PC-9 (cell line): ENCODE results near the gene FERMT1. TPM values are rescaled to one million over a fixed set of nuclear protein-coding genes. Genes with fewer than 3 reads are reported as not detected.

ENCODE experiments used
- BruUV-seq: library from RNA; stranded (reverse); fragments of 400-500 nt; replicated peaks from 2 replicates; lab custom pipeline; 2021; lab: Mats Ljungman, UMichigan
- CTCF ChIA-PET: fragments of 300-600 bp; sonication (Branson Sonifier 250); formaldehyde crosslinking; loops from one replicate; lab custom pipeline; 2022; ENCODE audit warnings: antibody characterized with exemption; lab: Charles Lee
- POLR2A ChIA-PET: fragments of 300-600 bp; sonication (Branson Sonifier 250); formaldehyde crosslinking; loops from one replicate; lab custom pipeline; 2022; ENCODE audit warnings: antibody characterized with exemption; ENCODE audit not compliant: unreplicated experiment; lab: Charles Lee
- DNase-seq, 2 experiments: peaks; one replicate each; pipeline versions ENCODE4 v3.0.0 to v3.0.0-alpha.2; 2015 to 2022; ENCODE audit warnings: mixed read lengths in 1 of 2
- H2AFZ ChIP-seq: fragments of 200-600 bp; sonication (generic); 2 replicates; pipeline ENCODE4 v1.8.1; 2017; ENCODE audit warnings: antibody characterized with exemption
- H3F3A ChIP-seq: fragments of 200-600 bp; sonication (generic); 2 replicates; pipeline ENCODE4 v1.8.1; 2017; ENCODE audit warnings: antibody characterized with exemption, mild to moderate bottlenecking, low read depth; ENCODE audit not compliant: insufficient read depth
- H3K27ac ChIP-seq: fragments of 200-600 bp; sonication (generic); 2 replicates; pipeline ENCODE4 v1.6.1; 2016; ENCODE audit warnings: mixed run types
- H3K27me3 ChIP-seq: fragments of 200-600 bp; sonication (generic); 2 replicates; pipeline ENCODE4 v1.6.1; 2016; ENCODE audit warnings: low read depth, mixed run types; ENCODE audit not compliant: insufficient read depth
- H3K36me3 ChIP-seq: fragments of 200-600 bp; sonication (generic); 2 replicates; pipeline ENCODE4 v1.6.1; 2016; ENCODE audit warnings: low read depth, mixed run types
- H3K4me1 ChIP-seq: fragments of 200-600 bp; sonication (generic); replicated peaks from 2 replicates; pipeline ENCODE4 v1.6.1; 2016; ENCODE audit warnings: mixed run types; ENCODE audit not compliant: insufficient read depth
- H3K4me2 ChIP-seq: fragments of 200-600 bp; sonication (generic); 2 replicates; pipeline ENCODE4 v1.6.1; 2017; ENCODE audit warnings: mixed run types
- H3K4me3 ChIP-seq: fragments of 200-600 bp; sonication (generic); 2 replicates; pipeline ENCODE4 v1.6.1; 2016; ENCODE audit warnings: mixed run types
- H3K79me2 ChIP-seq: fragments of 200-600 bp; sonication (generic); 2 replicates; pipeline ENCODE4 v1.6.1; 2017; ENCODE audit warnings: low read depth, mixed run types
- H3K9me2 ChIP-seq: fragments of 200-600 bp; sonication (generic); 2 replicates; pipeline ENCODE4 v1.8.1; 2017; ENCODE audit warnings: mild to moderate bottlenecking; ENCODE audit not compliant: insufficient read depth
- H3K9me3 ChIP-seq: fragments of 200-600 bp; sonication (generic); 2 replicates; pipeline ENCODE4 v1.8.1; 2016; ENCODE audit warnings: low read depth; ENCODE audit not compliant: insufficient read depth
- H4K20me1 ChIP-seq: fragments of 200-600 bp; sonication (generic); 2 replicates; pipeline ENCODE4 v1.8.1; 2017; ENCODE audit not compliant: insufficient read depth
- CTCF ChIP-seq: fragments of 200-600 bp; sonication (generic); conservative IDR thresholded peaks from 2 replicates; pipeline ENCODE4 v1.6.1; 2017; ENCODE audit warnings: mixed run types, antibody characterized with exemption, mild to moderate bottlenecking, moderate library complexity
- EZH2 ChIP-seq: fragments of 200-600 bp; sonication (generic); IDR thresholded peaks from 2 replicates; pipeline ENCODE4 v1.8.0; 2017; ENCODE audit warnings: antibody characterized with exemption, low read depth
- intact Hi-C: fragments of 100-400 bp; cut with micrococcal nuclease; formaldehyde crosslinking; loops from one replicate; pipeline ENCODE4 v1.10.0; 2022; ENCODE audit not compliant: unreplicated experiment
- total RNA-seq: library from RNA; stranded (reverse); gene quantifications from 2 replicates; pipeline ENCODE4 v1.2.3, GENCODE V29; 2021

Gene FERMT1
- total RNA-seq, 1 experiment from 2014 or later = 20.6 TPM

DNA sequence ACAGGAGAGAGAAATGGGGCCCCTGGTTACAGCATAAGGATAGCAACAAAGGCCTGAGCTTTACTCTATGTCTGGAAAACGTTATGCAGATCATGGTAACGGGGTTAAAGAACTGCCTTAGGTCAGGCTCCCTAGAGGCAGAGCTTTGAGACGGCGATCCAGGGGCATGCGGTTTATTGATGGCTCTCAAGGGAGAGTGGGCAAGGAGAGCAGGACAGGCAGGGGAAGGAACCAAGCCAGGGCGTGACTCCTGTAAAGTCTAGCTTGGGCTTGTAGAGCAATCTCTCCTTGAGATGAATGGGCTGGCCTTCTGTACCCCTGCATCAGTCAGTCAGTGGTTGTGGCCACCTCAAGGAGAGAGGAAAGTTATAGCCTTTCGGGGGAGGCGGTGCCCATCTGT lies 12.5 kb upstream of the FERMT1 start:
- no peak overlapping the region for H3K4me3 ChIP-seq
- no peak for DNase-seq
- no peaks in the 10 kb centered on the region for H3K79me2 ChIP-seq
- no peaks in the 10 kb centered on the region for H3K9me3 ChIP-seq
- H2AFZ ChIP-seq = no peak overlapping the region
- ChIA-PET POLR2A (no interaction called here), CTCF (no interaction called here)
- H3K4me1 ChIP-seq = no peaks in the 10 kb centered on the region
- no peak overlapping the region for H3K4me2 ChIP-seq
- H3K27me3 ChIP-seq = no peaks in the 10 kb centered on the region
- H3K27ac ChIP-seq = no peak overlapping the region
- no peaks in the 10 kb centered on the region for H4K20me1 ChIP-seq
- no peaks in the 10 kb centered on the region for H3F3A ChIP-seq
- TF ChIP-seq CTCF (no peak), EZH2 (no peak)
- intact Hi-C loops = no loop called here
- no TSS peak for BruUV-seq
- H3K9me2 ChIP-seq = no peaks in the 10 kb centered on the region
- no peaks in the 10 kb centered on the region for H3K36me3 ChIP-seq

DNA sequence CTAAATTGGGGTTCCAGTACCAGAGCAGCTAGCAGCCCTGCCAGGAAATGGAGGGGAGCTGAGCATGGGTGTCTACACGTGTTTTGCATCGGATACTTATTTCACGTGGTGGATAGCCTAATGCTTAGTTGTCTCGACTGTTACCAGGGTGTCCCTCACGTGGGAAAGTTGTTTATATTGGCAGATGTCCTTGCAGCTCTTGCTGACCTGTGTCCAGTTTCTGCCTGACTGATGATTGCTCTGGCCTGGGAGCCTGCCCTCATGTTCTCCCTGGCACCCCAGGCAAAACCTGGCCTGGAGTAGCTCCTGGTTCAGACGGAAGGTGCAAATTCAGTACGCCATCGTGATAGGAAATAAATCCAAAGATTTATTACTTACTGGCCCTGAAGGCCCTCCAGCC lies 11.8 kb upstream of the FERMT1 start:
- H3K4me1 ChIP-seq = no peaks in the 10 kb centered on the region
- H3F3A ChIP-seq = no peaks in the 10 kb centered on the region
- H3K36me3 ChIP-seq = no peaks in the 10 kb centered on the region
- no TSS peak for BruUV-seq
- no peaks in the 10 kb centered on the region for H3K79me2 ChIP-seq
- DNase-seq = no peak
- H4K20me1 ChIP-seq = no peaks in the 10 kb centered on the region
- H3K27me3 ChIP-seq = no peaks in the 10 kb centered on the region
- no peaks in the 10 kb centered on the region for H3K9me2 ChIP-seq
- CTCF ChIA-PET = no interaction called here
- no peak overlapping the region for H2AFZ ChIP-seq
- no peak overlapping the region for H3K4me3 ChIP-seq
- H3K4me2 ChIP-seq = no peak overlapping the region
- H3K27ac ChIP-seq = no peak overlapping the region
- POLR2A ChIA-PET = no interaction called here
- TF ChIP-seq EZH2 = no peak
- no peak for TF ChIP-seq CTCF
- no peaks in the 10 kb centered on the region for H3K9me3 ChIP-seq
- intact Hi-C loops = no loop called here

DNA sequence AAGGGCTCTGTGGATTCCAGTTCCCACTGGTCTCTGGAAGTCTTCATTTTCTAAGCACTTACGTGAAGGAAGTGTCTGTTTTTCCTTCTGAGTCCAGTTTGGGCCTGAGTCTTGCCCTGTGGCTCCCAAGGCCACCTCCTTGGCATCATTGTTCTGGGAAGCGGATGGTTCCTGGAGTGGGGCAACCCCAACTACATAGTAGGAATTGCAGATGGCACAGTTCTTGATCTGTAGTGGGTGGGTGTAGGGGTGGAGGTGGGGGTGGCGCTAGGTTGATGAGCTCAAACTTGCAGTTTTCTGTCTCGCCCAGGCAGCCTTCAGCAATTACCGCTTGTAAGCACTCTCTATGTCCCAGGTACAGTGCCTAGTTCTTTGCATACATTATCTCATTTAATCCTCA lies 7.2 kb upstream of the FERMT1 start:
- H3K9me3 ChIP-seq = 0 out of 2 replicates have a peak, but pooled peaks cover 4% of the 10 kb centered on the region
- POLR2A ChIA-PET = interaction anchor here (0.5 kb wide), 1 partner anchor 57 kb away, joined by 3 read pairs; no protein-coding TSS in a partner anchor

More for the DNA sequence above, 7.2 kb upstream of the FERMT1 start:
- H3K27ac ChIP-seq = no peak overlapping the region
- H3K27me3 ChIP-seq = no peaks in the 10 kb centered on the region
- BruUV-seq = no TSS peak
- H3K4me2 ChIP-seq = no peak overlapping the region
- no peaks in the 10 kb centered on the region for H3K4me1 ChIP-seq
- H3K9me2 ChIP-seq = no peaks in the 10 kb centered on the region
- no peak overlapping the region for H2AFZ ChIP-seq
- no peak overlapping the region for H3K4me3 ChIP-seq
- intact Hi-C loops = no loop called here
- TF ChIP-seq EZH2 (no peak), CTCF (no peak)
- no peaks in the 10 kb centered on the region for H3K79me2 ChIP-seq
- no peak for DNase-seq
- CTCF ChIA-PET = interaction anchor here (0.6 kb wide), 1 partner anchor 1914 kb away, joined by 6 read pairs; no protein-coding TSS in a partner anchor
- no peaks in the 10 kb centered on the region for H4K20me1 ChIP-seq
- no peaks in the 10 kb centered on the region for H3K36me3 ChIP-seq
- peaks cover 3% of the 10 kb centered on the region; the same call in 1 of the 2 replicates for H3F3A ChIP-seq
